ENCODE measurements around the gene CDC20B. TPM values are rescaled to one million over a fixed set of nuclear protein-coding genes. Genes with fewer than 3 reads are reported as not detected.
"Not testable (repeated sequence)": the region's sequence is repeated elsewhere in the genome, so short reads cannot be mapped to it uniquely, and the experiment has no call there.

The CDC20B gene
- total RNA-seq, 1 experiment from 2014 or later = not detected

DNA sequence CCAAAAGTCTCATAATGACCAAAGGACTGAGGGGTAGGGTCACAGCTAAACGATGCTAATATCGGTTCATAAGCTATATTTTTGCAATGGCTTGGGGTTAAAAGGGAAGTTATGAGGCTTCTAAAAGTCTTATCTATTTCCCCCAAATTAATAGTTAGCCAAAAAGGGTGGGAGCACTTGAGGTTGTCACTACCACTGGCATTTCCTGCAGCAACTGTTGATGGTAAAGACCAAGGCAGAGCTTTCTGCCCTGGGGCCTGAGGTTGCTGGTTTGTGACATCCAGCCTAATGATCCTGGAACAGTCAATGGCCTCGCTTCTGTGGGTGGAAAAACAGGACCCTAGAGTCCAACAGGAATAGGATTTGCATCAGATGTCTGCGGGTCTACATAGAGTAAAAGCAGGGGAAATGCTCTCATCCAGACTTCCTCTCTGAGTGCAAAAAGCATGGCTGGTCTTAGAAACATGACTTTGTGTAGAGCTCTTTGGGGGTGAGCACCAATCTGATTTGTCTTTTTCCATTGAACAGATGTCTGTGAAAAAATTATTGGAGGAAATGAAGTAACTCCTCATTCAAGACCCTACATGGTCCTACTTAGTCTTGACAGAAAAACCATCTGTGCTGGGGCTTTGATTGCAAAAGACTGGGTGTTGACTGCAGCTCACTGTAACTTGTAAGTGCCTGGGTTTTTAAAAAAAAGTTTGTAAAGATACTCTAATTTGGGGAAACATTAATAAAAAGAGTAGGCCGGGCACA is 67.9 kb downstream of the CDC20B start:
- no peak for DNase-seq (ENCODE audit: low read depth)

DNA sequence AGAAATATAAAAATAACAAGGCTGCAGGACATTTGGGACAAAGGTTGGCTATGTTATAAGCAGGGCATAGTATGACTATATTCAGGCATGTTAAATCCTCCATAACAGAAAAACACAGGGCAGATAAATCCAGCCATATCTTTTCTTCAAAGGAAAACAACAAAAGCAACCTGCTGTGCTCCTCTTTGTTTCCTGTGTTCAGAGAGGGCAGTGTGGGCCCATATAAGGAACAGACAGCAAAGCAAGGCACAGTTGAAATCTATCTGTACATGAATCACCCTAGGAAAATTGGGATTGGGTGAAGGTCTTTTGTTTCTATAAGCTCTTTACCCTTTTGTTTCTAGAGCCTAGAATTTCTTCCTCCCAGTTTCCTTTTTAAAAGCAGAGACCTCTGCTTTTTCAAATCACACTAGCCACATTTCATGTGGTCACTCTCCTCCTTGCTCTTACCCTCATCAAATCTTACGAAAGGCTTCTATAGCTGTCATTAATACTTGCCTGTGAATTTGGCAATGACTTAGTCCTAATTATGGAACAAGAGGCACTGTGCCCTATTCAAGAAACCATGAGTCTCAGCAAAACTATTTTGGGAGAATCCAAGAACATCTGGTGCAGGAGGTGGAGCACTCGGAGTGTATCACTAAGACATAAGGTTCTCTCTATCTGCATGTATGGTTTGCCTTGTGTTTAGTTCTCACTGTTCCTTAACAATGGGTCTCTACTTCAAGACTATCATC is 68.8 kb downstream of the CDC20B start:
- DNase-seq (ENCODE audit: low read depth) = peak; percentile 2

- no peak for DNase-seq (ENCODE audit: low read depth)
Observed at GRCh38 chr5:55102348-55102747, 70.6 kb downstream of the CDC20B start, which contains the start of gene GZMA. TSS of gene GZMA (plus strand) at chr5:55102646. CDS start at chr5:55102683, 37 bp downstream.

GRCh38 chr5:55101556-55102276 is 71.3 kb downstream of the CDC20B start:
- no peak for DNase-seq (ENCODE audit: low read depth)

GRCh38 chr5:55101148-55101547 is 71.8 kb downstream of the CDC20B start:
- DNase-seq (ENCODE audit: low read depth) = not testable (repeated sequence)

GRCh38 chr5:55096861-55097260 is 76.1 kb downstream of the CDC20B start:
- DNase-seq (ENCODE audit: low read depth) = no peak

GRCh38 chr5:55096182-55096581 is 76.8 kb downstream of the CDC20B start:
- DNase-seq (ENCODE audit: low read depth) = no peak

- DNase-seq (ENCODE audit: low read depth) = not testable (repeated sequence)
Observed at GRCh38 chr5:55091011-55091410, 82.0 kb downstream of the CDC20B start.

DNA sequence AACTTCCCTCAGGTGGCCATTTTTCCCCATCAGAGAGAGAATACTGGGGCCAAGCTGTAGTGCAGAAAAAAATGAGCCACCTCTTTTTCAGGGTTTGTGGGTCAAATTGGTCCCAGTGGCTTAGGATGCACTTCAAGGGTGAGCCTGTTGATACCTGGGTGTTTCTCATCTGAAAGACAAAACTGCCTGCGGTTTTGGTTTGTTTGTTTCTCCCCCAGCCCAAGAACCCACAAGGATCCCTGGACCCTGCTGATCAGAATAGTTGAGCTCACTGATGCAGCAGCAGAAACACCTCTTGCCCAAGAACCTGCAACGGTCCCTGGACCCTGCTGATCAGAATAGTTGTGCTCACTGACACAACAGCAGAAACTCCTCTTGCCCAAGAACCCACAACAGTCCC is 83.7 kb downstream of the CDC20B start:
- not testable (repeated sequence) for DNase-seq (ENCODE audit: low read depth)

DNA sequence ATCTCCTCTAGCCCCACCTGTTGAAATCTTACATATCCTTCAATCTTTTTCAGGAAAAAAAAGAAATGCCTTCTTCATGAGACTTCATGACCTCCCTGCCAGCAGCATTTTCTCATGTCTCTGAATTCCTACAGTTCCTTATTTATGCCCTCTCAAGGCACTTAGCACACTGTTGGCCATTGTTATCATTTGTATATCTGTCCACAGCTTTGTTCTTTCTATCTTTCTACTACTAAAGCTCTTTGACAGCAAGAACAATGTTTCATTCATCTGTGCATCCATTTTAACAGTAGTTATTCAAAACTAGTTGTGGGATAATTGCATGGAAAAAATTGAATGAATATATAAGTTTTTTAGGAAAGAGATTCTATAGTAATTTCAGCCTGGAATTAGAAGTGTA is 91.4 kb downstream of the CDC20B start:
- DNase-seq (ENCODE audit: low read depth) = no peak

GRCh38 chr5:55073211-55073610 is 99.8 kb downstream of the CDC20B start:
- no peak for DNase-seq (ENCODE audit: low read depth)

DNA sequence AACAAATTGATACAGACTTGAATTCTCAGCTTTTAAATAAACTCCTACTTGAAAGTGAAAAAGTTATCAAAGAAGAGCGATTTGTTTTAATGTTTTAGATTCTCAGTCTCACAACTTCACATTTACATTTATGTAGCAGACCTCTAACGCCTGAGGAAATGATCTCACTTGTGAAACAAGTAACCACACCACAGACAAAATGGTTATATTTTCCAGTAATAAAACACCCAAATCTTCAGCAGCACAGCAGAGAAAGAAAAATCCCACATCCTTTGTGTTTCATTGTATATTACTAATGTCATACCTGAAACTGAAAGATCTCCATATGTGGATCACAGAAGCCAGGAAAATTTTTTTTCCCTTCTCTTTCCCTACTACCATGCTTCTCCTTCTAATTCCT is 100.3 kb downstream of the CDC20B start:
- DNase-seq (ENCODE audit: low read depth) = no peak

- DNase-seq (ENCODE audit: low read depth) = no peak
Observed at GRCh38 chr5:55071413-55071812, 101.6 kb downstream of the CDC20B start.

DNA sequence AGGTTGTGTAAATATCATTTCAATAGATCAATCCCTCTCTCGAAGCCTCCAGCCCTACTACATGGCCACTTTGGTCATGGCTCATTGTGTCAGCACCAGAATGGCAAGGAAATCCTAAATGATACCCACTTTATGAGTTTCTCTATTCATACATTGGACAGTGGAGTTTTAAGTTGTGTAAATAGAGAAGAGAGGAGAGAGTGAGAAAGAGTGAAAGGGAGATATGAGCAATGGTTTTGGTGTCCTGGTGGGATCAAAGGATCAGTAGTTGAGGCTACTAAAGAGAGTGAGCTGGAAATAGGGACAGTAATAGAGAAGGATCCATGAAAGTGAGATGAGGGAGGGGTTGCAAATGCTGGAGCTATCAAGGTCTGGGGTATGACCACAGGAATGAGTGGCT is 102.0 kb downstream of the CDC20B start:
- DNase-seq (ENCODE audit: low read depth) = no peak

DNA sequence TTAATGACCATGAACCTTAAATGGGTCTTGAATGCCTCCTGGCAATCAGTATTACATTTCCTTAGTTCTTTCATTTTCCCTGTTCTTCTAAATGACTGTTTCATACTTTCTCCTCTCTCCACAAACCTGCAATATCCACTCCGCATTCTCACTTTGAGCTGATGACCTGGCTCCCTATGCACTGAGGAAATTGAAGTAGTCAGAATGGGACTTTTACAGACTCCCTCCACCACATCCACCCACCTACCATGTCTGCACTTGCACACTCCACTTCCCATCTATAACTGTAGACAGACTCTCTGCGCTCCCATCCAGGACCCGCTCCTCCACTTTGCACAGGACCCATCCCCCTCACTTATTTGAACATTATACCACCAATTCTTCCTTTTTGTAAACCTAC is 106.7 kb downstream of the CDC20B start:
- no peak for DNase-seq (ENCODE audit: low read depth)

DNA sequence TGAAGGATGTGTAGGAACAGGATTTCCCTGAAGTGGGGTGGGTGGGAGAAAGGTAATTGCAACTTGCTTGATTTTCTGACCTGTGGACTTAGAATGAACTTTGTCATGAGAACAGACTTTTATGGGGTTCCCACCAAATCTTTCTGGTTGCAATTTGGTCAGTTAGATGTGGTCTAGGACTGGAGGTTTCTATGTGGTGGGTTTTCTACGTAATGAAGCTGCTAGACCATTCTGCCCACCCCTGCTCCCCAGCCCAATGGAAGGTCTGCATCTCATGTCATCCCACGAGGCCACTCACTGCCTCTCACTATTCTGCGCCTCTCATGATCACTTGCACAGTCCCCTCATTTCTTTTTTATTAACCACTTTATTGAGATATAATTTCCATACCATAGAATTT is 108.5 kb downstream of the CDC20B start:
- no peak for DNase-seq (ENCODE audit: low read depth)

DNA sequence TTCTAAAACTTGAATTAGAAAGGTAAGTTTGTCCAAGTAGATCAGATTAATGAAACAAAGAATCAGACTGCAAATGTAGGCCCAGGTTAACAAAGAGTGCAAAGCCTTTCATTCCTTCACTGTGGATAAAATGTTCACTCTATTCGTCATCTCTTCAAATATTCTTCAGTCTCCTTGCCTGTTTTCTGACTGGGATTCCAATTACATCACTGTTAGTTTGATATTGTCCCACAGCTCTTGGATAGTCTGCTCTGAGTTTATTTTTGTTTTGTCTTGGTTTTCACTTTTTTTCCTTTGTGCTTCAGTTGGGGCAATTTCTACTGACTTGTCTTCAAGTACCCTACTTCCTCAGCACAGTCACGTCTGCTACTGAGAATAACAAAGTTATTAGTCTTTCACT is 109.1 kb downstream of the CDC20B start:
- DNase-seq (ENCODE audit: low read depth) = no peak

GRCh38 chr5:55063220-55063863 is 109.6 kb downstream of the CDC20B start:
- no peak for DNase-seq (ENCODE audit: low read depth)

Data from LHCN-M2 (cell line).